Nucleus accumbens (tissue), 56 donors: ENCODE results near the gene UBE4A.

Experiments used
- DNase-seq, 56 donors: peaks; one replicate each; lab custom pipeline; 2025; lab: John Stamatoyannopoulos, UW

The UBE4A gene

DNA sequence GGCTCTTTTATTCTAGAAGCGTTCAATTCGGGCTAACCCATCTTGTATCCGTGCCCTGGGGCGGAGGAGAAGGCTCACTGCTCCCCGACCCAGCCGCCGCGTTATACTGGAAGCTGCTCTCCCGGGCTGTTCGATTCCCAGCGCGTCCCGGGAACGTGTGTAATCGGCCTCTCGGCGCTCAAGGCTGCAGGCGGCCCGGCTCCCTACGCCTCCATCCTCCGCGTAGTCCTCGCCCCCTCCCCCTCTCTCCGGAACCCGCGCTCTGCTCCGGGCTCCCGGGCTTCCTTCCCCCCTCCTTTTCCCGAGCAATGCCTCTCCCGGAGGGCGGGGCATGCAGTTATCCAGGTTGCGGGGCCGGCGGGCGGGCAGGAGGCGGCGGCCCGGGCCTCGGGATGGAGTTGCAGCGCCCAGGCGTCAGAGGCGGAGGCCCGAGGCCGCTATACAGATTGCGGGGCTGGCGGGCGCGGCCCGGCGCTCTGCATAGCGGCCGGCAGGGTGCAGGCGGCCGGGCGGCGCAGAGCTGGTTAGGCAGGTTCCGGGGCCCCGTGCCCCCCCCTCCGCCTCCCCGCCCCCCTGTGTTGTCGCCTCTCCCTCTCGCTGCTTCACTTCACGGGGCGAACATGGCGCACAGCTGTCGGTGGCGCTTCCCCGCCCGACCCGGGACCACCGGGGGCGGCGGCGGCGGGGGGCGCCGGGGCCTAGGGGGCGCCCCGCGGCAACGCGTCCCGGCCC lies 76.7 kb downstream of the UBE4A start, which contains the start of gene KMT2A:
TSS of gene KMT2A (plus strand) at position 600 of the 732 bp plus-strand sequence. CDS start at position 621, 21 bp downstream.
- peak in 55 of 56 donors; percentile 57 to 99 (median 95) for DNase-seq

DNA sequence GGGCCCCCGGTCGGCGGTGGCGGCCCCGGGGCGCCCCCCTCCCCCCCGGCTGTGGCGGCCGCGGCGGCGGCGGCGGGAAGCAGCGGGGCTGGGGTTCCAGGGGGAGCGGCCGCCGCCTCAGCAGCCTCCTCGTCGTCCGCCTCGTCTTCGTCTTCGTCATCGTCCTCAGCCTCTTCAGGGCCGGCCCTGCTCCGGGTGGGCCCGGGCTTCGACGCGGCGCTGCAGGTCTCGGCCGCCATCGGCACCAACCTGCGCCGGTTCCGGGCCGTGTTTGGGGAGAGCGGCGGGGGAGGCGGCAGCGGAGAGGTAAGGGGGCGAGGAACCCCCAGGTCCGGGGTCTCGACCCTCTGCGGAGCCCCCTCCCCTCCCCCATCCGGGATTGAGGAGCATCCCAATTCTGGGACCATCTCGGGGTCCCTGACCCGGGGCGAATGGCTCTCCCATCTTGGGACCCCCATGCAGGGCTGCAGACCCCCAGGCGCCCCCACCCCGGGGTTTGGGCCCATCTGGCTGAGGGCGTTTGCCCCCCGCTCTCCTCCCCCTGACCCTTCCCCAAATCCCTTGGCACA lies 77.3 kb downstream of the UBE4A start:
- peak in 9 of 56 donors; percentile 7 to 55 (median 40) for DNase-seq

DNA sequence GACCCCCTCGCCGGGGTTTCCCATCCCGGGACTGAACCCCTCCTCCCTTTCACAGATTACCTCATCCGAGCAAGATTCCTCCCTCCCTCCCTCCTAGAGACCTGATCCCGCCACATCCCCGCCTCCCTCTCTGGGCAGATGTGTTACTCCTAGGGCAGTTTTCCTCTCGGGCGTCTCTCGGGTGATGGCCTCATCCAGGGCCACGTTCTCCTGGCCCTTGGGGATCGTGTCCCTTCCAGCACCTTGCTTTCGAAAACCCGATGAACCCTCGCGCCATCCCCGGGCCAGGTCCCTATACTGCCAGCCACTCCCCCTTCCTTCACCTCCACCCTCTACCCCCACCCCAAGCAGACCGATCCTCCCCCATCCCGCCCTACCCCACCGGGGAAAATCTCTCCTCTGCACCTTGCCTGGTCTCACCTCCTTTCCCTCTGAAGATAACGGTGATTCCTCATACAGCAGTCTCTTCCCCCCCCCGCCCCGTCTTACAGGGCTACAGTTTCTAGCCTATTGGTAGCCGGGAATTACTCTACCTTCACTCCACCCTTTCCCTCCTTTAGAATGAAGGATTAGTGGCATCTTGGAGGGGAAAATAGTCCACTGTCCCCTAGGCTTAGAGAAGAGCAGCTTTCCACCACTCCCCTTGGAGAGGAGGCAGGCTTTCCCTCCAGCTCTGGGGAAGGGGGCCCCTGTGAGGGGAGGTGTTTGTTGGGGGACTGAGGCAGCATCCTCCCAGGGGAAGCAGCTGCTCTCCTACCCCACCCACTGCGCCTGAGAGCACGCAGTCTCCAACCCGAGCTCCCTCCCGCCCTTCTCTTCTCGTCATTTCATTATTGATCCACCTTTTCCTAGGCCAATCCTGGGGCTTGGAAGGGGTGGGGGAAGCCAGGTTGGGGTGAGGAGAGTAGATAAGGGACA lies 78.1 kb downstream of the UBE4A start:
- DNase-seq, result peak in 37 of 56 donors; percentile 11 to 74 (median 39)

DNA sequence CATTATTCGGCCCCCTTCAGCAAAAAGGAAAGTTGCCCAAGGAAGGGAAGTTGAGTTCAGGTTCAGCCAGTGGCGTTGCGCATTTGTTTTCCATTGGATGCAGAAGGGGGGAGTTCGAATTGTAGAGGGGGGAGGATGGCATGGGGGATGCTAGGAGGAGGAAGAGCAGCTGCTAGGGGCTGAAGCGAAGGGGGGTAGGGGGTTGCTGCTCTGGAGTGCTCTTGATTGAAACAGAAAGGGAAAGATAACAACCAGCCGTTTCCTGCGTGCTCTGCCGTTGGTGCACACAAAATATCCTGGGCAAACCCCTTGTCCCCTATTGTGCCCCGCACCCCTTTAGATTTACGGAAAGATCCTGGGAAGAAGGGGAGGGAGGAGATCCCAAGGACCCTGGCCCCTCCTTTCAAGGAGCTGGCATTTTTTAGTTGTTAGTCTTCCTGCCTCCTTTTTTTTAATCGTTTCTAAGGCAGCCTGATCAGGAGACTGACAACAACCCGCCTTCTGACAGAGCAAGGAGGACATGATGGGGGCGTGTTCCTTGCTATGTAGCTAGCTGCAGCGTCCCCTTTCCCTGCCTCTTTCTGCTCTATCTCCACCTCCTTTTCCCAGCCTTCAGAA lies 79.0 kb downstream of the UBE4A start:
- peak in 42 of 56 donors; percentile 6 to 87 (median 46) for DNase-seq

DNA sequence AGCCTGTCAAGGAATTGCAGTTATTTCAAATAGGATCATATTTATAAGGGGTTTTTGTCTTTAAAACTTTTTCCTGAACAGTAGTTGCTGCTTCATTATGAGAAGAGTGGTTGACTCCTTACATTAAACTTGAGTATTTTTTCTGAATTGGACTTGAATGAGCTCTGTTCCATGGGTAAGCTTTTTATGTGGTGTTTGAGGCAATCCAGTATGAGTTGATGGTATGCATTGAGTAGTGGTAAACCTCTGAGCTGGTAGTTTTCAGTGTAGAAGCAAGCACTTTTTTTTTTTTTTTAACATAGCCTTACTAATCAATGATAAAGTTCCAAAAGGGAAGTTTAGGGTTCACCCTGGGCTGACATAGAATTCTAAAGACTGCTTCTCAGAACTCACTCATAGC lies 80.2 kb downstream of the UBE4A start:
- DNase-seq, result no peak

DNA sequence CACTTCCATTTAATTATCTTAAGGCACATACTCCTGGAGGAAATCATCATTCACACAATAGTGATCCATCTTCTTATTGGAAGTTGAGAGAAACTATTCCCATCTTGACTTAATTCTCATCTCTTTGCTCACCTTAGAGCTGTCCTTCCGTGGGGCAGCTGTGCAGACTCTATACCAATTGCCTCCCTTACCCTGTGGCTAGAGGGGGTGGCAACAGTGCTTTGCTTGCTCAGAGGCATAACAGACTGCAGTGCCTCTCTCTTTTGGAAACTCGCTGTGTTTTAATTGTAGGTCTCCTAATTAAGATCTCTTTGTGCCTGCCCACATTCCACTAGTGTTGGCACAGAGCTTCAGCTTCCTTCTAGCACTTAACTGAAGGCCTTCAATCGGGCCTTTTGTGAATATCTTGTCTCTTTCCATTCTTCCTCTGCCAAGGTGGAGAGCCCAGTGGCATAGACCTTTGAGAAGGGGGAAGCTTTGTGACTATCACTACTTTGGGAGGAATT lies 82.4 kb downstream of the UBE4A start:
- DNase-seq, result peak in 3 of 56 donors; percentile 4 to 6 (median 5)

DNA sequence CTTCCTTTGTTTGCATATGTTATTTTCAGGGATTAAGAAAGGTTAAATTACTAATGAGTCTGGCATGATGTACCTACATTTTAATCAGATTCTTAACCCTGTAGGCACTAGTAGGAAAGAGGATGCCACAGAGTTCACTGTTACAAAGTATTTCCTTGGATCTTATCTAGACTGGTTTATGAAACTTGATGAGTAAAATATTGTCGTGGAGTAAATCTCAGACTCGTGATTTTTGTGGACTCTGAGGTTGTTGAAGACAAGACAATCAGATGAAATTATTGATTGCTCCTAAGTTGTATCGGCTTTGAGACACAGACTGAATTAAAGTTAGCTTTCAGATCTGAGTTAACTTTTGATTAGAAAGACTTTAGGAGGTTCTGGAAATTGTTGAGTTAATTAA lies 82.9 kb downstream of the UBE4A start:
- DNase-seq, result no peak

DNA sequence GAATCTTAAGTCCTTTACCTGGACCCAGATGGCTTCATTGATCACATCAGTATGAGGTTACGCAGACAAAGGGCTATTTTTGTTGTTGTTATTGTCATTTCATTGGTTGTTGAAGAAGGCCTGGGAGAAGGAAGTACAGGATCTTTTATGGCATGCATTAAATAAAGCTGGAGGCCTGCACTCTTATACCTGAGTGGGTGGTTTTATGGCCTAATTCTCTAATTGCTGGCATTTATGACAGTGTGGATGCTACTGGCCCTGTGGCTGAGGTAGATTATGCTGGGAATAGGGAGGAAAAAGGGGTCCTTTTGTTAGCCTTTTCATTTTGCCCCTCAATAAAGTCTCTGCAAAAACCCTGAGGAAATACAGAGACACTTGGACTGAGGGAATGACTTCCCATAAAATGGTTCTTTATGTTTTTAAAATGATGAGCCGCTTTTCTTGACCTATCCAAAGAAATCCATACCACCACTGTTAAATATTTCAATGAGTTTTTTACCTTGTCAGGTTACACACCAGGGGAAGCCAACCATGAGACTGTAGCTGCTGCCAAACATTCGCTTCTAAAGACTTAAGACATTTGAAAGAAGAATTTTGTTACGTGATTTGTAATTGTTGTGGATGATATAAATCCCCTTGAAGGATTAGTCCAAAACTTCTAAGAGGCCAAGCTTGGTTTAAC lies 83.6 kb downstream of the UBE4A start:
- DNase-seq, result no peak

DNA sequence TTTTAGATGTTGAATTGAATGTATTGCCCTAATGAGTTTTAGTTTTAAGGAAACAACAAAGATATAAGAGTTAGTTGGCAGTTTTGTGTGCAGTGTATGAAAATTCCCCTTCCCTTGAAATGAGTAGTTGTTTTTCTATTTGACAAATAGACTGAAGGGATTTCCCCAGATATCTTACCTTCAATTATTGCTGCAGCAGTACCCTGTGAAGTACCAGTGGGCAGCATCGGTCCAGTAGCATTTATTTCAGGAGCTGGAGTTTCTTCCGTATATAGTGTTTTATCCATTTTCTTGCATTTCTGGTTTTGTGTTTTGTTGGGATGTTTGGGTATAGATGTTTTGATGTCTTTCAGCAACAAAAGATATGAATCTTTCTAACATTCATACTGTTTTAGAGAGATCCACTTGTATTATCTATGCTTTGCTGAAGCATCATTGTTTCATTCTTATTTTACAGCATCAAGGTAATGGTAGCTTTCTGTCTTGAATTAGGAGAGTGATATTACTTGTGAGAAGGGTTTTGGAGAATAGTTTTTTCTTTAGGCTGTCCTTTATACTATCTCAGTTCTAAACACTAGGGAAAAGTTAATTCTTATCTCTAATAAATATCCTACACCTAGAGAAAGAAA lies 84.3 kb downstream of the UBE4A start:
- DNase-seq, result no peak

DNA sequence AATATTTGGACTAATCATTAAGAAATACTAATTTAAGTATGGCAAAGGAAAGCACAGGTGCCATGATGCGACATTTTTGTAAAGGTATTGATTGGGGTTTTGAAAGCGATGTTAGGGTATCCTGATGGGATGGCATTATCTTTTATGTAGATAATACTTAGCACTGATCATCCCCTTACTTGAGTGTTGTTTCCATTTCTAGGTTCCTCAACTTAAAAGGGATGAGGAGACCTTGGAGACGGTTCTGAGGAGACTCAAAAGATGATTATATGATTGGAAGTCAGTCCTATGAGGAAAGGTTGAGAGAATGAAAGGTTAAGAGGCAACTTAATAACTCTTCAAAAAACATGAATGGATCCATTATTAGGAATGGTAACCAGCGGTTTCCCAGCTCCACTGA lies 88.0 kb downstream of the UBE4A start:
- no peak for DNase-seq

DNA sequence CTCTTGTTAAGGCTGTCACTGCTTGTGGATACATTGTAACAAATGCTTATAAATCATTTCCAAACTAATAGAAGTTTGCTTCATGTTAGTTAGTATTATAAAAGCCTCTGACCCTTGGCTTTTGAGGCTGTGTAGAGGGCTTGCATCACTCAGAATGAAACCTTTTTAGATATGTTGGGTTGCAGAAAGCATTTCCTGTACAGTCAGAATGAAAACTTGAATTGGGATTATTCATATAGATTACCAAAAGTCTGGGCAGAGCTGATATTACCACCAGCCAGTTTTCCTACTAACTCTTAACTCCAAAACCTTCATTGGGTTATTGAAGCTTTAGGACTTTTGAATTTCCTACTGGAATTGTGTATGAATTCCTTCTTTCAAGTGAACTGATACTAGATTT lies 88.9 kb downstream of the UBE4A start:
- no peak for DNase-seq
